Cardiac fibroblast (primary cell): ENCODE results near the gene PSMD13.
A peak's percentile ranks its signal among the peaks of the same experiment; 100 is the strongest.

Source experiments
- DNase-seq, 2 donors: peaks; one replicate each; pipeline versions ENCODE4 v3.0.0 to v3.0.0-alpha.2; 2010; ENCODE audit warnings: low read depth in 2 of 2
- H3K4me3 ChIP-seq, 2 donors: replicated peaks in 1 of 2; 1 replicate in 1 of 2; 2 replicates in 1 of 2; pipeline ENCODE4 v1.5.1; 2011; ENCODE audit warnings: low read depth in 2 of 2, low read length in 2 of 2, mild to moderate bottlenecking in 2 of 2, moderate library complexity in 1 of 2
- TF ChIP-seq, protein P1 (sequence below): IDR thresholded peaks from one replicate; pipeline ENCODE4 v1.5.1; 2011; ENCODE audit warnings: low read depth, mild to moderate bottlenecking, low read length, inconsistent platforms

Gene PSMD13

DNA sequence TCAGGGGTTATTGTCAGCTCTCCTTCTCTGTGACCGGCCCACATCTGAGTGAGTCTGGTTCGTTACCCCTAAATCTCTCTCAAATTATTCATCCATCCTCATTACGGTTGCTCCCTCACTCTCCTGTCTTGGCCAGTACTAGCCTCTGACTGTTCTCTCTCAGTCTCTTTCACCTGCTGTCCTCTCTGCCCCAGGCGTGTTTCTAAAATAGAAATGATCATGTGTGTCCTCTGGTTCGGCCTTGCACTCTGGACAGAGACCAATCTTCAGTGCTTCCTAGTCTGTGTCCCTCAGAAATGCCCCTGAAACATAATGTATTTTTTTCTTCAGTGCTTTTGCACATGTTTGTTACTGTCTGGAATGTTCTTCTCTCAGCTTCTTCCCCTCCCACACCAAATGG lies 4.9 kb downstream of the PSMD13 start:
- no peak overlapping the region for H3K4me3 ChIP-seq
- TF ChIP-seq, protein P1, sequence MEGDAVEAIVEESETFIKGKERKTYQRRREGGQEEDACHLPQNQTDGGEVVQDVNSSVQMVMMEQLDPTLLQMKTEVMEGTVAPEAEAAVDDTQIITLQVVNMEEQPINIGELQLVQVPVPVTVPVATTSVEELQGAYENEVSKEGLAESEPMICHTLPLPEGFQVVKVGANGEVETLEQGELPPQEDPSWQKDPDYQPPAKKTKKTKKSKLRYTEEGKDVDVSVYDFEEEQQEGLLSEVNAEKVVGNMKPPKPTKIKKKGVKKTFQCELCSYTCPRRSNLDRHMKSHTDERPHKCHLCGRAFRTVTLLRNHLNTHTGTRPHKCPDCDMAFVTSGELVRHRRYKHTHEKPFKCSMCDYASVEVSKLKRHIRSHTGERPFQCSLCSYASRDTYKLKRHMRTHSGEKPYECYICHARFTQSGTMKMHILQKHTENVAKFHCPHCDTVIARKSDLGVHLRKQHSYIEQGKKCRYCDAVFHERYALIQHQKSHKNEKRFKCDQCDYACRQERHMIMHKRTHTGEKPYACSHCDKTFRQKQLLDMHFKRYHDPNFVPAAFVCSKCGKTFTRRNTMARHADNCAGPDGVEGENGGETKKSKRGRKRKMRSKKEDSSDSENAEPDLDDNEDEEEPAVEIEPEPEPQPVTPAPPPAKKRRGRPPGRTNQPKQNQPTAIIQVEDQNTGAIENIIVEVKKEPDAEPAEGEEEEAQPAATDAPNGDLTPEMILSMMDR: no peak
- DNase-seq: no peak

DNA sequence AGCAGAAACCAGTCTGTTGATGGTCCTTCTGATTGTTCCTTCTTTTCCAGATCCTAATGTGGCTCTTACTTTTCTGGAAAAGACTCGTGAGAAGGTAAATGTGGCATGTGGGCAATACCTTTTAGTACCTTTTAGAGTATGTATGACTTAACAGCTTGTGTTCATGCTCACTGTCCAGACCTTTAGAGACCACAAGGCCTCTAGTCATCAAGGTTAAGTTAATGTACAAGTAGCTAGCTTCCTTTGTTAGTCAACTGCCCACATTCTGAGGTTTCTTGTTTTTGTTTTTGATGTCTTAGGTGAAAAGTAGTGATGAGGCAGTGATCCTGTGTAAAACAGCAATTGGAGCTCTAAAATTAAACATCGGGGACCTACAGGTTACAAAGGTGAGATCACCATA lies 7.6 kb downstream of the PSMD13 start:
- TF ChIP-seq, protein P1: no peak
- DNase-seq: no peak
- no peak overlapping the region for H3K4me3 ChIP-seq

DNA sequence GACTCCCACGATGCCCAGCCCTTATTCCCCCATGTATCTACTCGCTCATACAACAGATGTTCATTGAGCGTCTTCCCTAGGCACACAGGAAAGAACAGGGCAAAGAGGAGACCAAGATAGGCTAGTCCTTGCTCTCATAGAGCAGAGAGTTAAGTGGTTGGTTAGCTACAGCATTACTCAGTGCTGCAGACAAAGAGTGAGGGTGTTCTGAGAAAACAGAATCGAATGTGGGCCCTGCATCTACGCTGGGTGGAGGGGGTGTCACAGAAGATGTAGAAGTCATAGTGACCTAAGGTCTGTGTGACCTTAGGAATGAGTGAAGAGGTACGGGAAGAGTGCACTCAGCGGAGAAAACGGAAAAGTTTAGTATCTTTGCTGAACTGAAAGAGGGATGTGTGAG lies 12.3 kb downstream of the PSMD13 start:
- DNase-seq: no peak
- no peak overlapping the region for H3K4me3 ChIP-seq
- TF ChIP-seq, protein P1: no peak

DNA sequence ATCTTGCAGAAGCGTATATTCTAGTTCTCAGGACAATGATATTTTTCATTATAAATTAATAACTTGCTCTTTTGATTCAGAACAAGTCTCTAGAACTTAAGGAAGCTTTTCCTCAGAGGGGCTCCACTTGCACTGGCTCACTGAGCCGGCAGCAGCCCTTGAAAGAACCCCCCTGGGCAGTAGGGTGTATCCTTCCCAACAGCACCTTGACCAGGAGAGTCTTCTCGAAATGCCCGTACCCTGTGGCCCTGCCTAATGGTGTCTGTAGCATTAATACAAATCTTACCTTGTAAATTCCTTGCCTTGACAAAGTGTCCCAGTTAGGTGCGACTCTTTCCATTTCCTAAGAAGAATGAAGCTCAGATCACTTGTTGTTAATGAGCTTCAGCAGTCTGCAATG lies 13.5 kb downstream of the PSMD13 start:
- no peak overlapping the region for H3K4me3 ChIP-seq
- no peak for DNase-seq
- TF ChIP-seq, protein P1: no peak

DNA sequence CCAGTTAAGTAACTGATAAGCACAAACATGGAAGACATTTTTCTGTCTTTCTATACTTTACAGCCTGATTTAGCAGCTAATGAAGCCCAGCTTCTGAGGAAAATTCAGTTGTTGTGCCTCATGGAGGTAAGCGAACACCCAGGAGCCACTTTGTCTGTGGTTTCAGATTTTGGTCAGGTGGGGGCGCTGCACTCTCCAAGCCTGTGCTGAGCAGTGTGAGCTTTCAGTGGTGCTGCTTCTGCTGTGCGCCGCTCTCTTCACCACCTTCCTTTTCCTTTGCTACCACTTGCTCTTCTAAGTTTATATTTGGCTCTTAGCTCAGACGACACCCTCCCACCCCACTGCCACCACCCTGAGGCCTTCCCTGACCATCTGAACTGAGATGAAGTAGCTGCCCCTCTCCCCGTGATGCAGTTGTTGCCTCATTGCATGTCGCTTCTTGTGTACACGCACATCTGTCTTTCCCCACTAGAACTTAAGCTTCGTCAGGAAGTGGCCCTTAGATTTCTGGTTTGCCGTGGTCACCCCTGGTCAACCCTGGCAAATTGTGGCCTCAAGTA lies 14.0 kb downstream of the PSMD13 start:
- TF ChIP-seq, protein P1: peak; percentile 70
- peak; percentile 73 for DNase-seq
- no peak overlapping the region for H3K4me3 ChIP-seq

DNA sequence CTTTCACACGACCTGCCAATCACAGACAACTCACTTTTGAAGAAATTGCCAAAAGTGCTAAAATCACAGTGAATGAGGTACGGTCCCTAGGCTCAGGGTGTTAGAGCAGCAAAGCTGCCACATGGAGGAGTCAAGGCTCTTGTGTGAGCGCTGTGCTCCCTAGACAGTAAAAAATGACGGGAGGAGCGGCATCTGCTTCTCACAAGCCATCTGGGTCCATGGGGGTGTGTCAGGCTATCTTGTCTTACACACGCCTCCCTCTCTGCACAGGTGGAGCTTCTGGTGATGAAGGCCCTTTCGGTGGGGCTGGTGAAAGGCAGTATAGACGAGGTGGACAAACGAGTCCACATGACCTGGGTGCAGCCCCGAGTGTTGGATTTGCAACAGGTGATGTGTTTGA lies 14.8 kb downstream of the PSMD13 start:
- H3K4me3 ChIP-seq: no peak overlapping the region
- no peak for DNase-seq
- TF ChIP-seq, protein P1: no peak

DNA sequence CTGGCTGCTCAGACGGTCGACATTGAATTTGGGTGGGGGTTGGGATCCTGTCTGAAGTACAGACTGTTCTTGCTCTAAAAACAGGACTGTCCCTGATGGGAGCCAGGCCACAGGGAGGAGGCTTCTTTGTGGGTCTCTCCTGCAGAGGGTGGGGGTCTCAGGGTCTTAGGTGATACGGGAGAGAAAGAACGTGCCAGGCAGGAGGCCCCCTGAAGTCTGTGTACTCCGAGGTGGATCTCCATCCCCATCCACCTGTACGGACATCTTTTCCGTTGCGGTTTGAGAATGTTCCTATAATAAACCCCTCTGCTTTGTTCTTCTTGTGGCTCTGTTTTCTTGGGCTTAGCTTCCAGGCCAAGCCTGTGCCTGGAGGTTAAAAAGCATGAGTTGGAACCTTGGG lies 15.9 kb downstream of the PSMD13 start:
- TF ChIP-seq, protein P1: no peak
- no peak for DNase-seq
- H3K4me3 ChIP-seq: no peak overlapping the region
